ENCODE results near the gene POLR1A.
"Not testable (repeated sequence)": the region's sequence is repeated elsewhere in the genome, so short reads cannot be mapped to it uniquely, and the experiment has no call there.

Gene POLR1A

DNA sequence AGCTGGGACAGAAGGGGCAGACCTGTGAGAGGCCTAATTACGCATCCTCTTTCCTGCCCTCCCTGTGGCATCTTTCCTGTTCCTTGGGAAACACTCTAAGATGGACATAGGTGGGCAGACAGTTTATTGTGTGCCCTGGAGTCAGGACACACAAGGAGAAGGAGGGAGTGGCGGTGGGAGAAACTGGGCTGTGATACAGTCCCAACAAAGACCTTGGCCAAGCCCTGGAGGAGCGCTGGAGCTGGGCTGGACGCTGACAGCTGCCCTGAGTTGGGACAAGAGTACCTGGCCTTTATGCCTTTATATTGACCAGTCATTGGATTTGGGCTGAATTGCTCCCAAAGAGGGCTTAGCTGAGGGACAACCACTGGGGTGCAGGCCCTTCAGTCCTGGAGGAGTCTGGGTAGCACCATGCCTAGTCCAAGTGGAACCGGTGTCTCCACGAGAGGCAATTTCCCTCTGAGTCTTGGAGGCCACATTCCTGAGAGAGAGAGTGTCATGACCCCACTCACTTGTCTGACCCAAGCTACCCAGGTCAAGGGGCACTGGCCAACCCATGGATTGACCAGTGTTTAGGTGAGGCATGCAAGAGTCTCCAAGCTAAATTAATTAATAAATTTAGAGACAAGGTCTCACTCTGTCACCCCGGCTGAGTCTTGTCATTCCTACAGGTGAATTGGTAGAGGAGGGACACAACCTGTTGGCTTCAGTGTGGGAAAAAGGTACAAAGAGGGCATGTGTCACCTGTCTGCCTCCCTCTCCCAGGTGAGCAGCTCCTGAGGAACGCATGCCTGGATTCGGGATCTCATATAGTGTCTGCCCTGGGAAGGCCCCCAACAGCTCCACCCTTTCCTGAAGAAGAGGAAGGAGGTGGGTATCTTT lies 109.8 kb downstream of the POLR1A start:
- no peak for DNase-seq

DNA sequence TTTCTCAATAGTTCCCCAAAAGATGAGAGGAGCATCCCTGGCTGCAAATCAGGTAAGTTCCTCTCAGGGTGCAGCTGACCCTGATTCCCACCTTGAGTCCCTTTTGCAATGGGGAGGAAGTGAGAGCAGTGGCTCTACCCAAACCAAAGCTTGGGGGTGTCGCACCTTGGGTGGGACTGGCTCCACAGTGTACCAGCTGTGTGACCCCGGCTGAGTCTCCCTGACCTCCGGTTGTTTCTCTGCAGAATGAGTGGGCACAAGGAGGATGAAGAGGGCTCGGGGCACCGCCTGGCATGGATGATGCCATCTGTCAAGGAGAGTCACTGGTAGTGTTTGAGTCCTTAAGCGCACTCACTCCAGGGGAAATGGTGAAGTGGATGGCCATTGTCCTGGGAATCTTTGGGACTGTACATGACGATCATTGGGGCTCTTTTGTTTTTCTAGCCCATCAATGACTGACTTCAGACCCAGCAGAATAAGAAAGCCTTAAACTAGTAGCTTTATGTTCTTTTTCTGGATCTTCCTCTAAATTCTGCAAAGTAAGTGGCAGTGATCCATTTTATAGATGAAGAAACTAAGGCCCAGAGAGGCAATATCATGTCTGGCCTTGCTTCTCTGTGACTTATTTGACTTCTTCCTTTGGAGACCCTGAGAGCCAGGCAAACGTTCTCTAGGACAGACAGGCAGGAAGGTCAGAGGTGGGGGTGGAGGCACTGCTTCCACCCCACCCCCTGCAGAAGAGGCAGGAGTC lies 110.6 kb downstream of the POLR1A start:
- DNase-seq: no peak

DNA sequence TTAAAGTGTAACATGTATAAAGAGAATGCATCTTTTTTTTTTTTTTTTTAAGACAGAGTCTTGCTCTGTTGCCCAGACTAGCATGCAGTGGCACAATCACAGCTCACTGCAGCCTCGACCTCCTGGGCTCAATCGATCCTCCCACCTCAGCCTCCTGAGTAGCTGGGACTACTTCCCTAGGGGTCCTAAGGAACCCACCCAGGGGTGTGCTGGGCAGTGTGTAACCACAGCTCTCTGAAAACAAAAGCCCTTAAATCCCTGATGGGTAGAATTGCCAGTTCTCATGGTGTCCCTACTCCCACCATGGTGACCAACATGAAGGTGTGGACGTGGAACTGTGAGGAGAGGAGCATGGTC lies 111.3 kb downstream of the POLR1A start:
- no peak for DNase-seq

DNA sequence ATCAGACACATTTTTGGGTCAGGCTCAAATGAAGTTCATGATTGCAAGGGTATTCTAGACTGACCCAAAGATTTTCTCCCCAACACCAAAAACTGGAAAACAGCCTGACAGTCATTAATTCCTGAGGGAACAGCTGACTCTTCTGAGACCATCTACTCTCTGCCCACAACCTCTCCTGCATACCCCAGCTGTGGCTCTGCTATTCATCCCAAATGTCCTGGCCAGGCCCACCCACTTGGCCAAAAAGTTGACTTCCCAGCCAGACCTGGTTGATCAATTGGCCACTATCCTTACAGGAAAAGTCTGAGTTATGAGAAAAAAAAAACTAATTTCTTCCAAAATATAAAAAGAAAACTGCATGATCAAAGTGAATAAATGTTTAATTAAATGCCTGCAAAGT lies 113.1 kb downstream of the POLR1A start:
- DNase-seq: no peak

DNA sequence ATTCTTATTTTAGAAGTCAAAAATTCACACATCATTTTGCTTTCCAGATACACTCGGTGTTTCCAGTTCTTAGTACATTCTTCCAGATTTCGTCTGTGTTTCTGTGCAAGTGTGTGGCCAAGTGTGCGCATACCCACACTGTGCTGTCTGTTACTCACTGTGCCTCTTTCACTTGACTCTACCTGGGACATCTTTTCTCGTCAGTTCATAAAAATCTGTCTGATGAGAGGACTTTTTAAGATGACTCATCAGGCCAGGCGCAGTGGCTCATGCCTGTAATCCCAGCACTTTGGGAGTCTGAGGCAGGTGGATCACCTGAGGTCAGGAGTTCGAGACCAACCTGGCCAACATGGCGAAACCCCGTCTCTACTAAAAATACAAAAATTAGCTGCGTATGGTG lies 113.6 kb downstream of the POLR1A start:
- DNase-seq: not testable (repeated sequence)

DNA sequence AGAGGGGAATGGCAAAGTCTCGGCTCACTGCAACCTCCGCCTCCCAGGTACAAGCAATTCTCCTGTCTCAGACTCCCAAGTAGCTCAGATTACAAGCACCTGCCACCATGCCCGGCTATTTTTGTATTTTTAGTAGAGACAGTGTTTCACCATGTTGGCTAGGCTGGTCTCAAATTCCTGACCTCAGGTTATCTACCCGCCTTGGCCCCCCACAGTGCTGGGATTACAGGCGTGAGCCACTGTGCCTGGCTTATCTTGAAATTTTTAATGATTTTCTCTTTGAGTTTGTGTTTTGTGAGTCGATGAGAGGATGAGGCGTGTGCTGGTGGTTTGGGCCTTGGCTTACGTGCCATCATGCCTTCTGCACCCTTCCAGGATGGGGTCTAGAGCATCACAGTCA lies 115.6 kb downstream of the POLR1A start:
- DNase-seq: no peak

DNA sequence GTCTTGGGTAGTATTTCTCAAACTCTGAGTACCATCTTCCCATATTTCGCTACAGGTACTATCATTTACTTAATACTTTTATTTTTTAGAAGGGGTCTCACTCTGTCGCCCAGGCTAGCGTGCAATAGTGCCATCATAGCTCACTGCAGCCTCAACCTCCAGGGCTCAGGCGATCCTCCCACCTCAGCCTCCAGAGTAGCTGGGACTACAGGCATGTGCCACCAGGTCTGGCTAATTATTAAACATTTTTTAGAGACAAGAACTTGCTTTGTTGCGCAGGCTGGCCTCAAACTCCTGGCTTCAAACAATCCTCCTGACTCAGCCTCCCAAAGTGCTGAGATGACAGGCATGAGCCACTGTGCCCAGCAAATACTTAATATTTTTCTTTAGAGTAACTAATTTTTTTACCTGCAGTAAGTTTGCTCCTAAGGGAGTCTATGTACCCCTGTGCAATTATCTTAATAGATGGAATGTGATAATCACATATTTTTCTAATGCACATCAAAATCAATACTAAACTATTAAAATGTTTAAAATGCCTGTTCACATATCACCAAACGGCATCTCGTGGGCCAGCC lies 116.3 kb downstream of the POLR1A start:
- DNase-seq: no peak

DNA sequence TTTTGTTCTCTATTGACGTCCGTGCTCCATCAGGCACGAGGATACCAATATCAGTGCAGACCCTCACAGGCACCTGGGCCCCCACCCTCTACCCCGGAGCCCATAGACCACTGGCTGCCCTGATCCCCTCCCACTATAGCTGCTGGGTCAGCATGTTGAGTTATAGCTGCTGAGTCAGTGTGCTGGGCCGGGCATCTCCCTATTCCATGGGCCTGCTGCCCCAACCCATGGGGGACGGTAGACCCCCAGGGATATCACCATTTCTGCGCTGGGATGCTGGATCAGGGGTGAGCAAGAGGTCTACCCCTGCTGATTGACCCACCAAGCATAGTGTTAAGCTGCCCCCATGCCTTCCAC lies 116.8 kb downstream of the POLR1A start:
- DNase-seq: no peak

DNA sequence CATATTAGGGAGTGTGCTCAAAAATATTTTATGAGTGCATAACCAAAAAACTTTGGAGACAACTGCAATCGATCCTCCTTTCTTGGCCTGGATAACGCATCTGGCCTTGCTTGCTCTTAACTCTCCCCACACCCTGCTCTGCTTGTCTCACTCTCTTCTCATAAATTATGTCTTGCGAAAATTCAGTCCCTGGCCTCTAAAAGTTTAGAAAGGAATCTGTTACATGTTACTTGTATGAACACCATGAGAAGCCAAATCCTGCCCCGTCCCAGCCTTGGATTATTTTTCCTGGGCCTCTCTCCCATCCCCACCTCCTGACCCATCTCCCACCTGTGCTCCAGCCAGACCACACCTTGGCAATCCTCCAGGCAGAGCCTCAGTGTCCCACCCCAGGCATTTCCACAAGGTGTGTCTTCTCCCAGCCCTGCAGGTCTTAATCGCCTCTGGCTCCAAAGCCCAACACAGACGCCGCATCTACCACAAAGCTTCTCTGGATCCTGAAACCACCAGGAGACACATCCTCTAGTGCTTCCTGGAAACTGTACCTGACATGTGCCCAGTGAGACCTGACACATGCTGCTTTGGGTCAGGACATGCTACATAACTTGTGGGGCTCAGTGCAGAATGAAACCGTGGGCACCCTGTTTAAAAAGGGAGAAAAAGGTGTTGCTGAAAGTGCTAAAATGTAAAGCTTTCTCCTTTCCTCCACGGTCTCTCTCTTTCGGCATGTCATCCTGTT lies 117.3 kb downstream of the POLR1A start:
- DNase-seq: no peak

DNA sequence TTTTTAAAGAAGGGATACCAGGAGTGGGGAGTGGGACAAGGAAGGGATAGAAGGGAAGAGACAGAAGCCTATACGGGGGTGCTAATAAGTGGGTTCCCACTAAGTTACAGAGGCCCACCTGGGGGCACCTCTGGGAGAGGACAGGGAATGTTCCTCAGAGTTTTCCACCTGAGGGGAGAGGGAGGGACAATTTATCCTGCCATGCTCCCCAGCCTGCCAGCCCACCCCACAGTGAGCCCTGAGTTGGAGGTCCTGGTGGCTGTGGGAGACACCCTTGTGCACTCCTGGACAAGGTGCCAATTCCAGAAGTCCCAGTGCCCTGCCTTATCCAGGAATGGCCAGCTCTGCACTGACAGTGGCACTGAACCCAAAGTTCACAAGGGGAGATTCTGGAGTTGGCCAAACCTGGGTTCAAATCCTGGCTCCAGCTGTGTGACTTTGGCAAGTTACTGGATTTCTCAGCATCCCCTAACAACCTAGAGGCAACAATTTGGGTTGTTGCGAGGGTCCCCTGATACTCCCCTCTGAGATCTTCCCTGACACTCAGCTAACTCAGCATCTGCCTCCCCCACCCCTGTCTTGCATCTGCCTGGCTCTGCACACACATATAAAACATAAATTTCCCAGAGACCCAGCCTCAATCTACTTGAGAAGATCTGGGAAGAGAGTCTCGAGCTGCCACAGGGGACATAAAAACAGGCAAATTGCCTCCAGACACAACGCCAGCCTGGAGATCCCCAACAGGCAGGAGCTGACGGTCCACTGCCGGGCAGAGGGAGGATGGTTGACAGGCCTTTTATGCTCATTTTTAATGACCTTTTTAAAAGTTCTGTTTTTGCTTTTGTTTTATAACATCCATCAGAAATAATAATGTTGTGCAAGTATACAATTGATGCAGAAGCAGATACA lies 118.2 kb downstream of the POLR1A start:
- no peak for DNase-seq

DNA sequence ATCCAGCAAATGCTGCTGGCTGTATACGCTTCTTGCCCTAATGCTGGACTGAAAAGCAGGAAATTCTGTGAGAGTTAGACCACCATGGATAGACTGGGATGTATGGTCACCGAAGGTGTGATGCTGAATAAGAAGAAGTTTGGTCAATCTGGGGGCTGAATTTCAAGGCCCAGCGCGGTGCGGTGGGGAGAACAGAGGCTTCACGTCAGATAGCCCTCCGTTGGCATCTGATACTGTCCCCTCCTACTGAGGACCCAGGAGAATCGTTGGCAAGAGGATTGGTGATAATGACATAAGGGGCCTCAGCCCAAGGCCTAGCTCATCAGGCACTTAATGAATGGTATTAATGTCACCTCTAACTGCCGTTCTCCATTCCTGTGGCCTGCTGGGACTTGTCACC lies 119.6 kb downstream of the POLR1A start:
- no peak for DNase-seq

DNA sequence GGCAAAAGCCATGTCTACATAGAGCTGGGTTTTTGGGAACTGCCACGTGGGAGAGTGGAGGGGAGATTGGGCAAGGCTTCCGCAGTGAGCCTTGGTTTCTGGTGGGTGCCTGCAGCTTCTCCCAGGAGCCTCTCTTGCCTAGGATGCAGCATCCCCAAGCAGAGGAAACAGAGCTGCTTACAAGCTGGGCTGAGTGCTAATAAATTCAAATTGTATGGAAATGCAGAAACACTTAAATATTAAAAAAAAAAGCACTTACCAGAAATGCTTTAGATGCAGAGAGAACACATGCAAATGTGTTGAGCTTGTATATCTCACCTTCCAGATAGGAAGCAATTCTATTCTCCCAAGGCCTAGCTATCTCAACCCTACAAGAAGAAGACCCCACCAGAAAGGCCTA lies 120.9 kb downstream of the POLR1A start:
- no peak for DNase-seq

DNA sequence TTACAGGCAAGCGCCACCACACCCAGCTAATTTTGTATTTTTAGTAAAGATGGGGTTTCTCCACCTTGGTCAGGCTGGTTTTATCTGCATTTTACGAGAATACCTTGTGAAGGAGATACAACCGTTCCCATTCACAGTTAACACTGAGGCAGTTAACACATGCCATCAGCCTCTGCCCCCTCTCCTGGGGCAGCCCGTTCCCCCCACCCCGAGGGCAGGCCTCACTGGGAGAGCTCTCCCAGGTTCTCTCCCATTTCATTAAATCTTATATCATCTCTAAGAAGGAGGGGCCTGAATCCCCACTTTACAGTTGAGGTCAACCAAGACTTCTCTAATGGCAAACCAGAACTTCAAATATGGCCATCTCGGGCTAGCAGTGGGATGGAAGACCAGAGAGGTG lies 121.9 kb downstream of the POLR1A start:
- DNase-seq: no peak

DNA sequence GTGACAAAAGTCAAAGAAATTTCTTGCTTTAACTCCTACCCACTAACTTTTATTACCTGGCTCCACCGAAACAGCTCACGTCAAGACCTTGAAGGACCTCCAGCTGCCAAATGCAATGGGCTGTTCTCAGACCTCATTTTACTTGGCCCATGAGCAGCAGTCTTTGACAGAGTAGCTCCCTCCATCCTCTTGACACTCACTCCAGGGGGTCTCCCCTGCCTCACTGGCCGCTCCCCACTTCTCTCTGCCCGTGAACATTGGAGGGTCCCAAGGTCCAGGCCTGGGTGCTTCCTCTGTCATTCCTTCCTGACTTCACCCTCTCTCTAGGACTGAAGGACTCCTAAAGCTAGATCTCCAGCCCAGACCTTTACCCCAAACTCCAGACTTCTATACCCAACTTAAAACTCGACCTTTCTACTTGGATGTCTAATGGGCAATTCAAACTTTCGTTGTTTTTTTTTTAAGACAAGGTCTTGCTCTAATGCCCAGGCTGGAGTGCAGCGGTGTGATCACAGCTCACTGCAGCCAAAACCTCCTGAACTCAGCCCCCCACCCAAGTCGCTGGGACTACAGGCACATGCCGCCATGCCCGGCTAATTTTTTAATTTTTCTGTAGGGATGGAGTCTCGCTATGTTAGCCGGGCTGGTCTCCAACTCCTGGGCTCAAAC lies 124.0 kb downstream of the POLR1A start:
- no peak for DNase-seq

DNA sequence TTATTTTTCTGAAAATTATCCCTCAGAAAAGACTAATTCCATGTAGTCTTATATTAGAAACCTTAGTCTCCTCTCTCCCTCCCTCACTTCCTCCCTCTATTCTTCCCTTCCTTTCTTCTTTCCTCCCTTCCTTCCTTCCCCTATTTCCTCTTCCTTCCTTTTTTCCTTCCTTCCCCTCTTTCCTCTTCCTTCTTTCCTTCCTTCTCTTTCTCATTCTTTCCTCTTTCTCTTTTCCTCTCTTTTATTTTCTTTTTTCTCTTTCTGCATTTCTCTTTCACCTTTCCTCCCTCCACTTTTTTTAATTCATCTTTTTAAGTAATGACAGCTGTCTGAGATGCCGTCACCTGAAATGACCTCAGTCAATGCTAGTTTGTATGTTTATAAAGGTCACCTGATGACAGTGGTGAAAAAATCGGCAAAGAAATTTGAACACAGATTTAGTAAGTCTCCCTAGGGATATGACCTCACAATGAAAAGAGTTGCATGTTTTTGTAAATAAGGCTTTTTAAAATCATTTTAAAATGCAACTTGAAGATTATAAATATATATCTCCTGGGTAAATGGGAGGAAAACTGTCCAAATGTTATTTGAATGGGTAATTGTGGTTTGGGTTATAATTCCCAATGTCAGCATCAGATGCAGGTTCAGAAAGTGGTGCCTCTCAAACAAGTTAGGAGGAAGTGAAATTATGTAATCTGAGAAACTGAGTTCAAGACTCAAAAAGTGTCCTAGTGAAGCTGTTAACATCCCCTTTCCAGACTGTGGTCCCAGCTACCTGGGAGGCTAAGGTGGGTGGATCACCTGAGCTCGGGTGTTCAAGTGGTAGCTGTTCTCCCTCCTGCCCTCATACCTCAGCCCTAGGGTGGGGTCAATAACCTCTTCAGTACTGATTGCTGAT lies 126.6 kb downstream of the POLR1A start:
- DNase-seq: no peak

DNA sequence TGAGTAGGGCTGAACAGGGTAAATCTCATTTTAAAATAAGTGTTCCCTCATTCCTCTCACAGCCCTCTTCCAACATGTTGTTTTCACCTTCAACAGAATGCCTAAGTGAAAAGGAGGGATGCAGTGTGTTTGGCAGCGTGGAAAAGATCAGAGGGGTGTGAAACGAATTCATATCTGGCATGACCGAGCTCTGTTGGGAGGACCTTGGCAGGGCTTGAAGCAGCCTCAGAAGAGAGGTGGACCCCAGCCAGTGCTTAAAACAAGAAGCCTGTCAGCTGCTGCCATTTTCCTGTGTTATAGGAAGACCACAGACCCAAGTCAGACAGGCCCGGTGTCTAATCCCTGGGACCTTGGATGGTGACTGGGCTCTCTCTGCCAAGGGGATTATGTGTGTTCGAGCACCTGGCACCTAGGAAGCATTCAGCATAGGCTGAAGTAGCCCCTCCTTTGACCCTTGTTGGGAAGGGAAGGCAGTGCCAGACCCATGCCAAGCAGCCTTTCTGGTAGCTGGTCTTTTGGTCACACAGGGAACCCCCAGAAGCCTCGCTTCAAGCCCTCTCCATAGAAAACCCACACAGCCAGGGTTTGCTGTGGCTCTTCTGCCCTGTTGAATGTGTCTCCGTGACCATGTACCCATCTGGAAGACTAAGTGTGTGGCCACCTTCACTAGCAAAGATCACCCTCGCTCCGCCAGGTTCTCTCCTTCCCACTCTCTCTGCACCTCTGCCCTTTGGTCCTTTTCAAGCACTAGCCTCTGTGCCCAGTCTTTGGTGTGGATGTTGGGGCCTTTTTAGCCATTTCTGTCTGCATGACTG lies 129.4 kb downstream of the POLR1A start:
- no peak for DNase-seq

DNA sequence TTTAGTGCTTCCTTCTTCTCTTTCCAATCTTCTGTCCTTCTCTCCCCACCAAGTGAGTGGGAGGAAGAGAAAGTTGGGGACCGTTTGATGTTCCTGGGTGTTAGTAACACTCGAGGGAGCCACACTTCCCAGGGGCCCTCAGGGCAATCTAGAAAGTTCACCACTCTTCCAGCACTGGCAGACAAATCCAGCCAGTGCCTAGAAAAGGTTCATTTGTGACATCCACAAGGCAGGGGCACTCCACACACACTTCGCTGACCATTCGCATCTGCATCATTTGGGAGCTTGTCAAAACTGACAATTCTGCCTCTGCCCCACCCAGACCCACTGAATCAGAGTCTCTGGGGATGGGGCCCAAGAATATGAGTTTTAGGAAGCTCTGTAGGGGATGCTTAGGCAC lies 130.1 kb downstream of the POLR1A start:
- DNase-seq: no peak

DNA sequence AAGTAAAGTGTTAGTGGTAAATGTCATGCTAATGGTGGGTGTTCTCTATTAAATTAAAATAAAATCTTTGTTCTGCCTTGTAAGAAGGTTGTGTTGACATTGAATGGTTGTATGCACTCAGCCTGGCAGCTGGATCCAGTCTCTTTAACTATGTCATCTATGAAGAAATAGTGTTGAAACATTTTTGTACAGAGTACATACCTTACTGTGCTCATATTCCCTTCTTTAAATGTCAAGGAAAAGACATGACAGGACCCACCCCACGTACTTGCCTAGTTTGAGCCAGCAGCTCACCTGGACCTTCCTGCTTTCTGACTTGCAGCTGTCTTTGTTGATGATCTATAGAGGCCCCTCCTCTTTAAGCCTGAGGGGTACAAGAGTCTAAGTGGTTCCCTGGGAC lies 131.3 kb downstream of the POLR1A start:
- no peak for DNase-seq

DNA sequence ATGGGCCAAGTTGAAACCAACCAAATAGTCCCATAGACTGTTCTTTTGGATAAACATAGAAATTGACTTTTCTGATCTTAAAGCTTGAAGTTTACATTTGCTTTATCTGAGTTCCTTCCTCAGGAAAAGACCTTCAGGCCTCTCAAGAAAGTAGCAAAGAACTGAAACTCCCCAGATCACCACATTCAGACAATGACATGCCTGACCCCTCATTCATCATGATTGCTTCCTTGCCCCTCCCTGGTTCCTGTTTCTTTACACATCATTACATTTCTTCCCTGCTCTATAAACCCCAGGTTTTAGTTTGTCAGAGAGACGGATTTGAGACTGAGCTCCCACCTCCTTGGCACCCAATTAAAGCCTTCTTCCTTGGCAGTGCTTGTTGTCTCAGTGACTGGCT lies 133.3 kb downstream of the POLR1A start:
- DNase-seq: no peak

DNA sequence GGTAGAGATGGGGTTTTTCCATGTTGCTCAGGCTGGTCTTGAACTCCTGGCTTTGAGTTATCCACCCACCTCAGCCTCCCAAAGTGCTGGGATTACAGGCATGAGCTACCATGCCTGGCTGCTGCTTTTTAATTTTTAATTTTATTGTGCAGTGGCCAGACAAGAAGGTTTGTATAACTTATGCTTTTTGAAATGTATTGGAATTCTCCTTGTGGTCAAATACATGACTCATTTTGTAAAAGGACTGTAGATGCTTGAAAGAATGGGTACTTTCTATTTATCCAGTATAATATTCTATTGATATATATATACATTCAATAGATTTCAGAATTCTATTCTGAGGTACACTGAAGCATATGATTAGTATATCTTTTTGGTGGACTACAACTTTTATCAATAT lies 134.3 kb downstream of the POLR1A start:
- no peak for DNase-seq

Data from NK-92 treated with Interleukin-12 subunit alpha and Interleukin-12 subunit beta, amount 100 ng/mL, for 24 hours (cell line).